Glomerular endothelial cell (primary cell): ENCODE results near the gene PCDHGC3. TPM values are rescaled to one million over a fixed set of nuclear protein-coding genes. Genes with fewer than 3 reads are reported as not detected.

ENCODE experiments used
- DNase-seq: peaks from one replicate; pipeline ENCODE4 v3.0.0-alpha.2; 2011; ENCODE audit warnings: low read depth, low spot score; ENCODE audit errors: extremely low read depth
- total RNA-seq: library from RNA; depleted of rRNA; stranded (reverse); fragments of >200 nt; gene quantifications from 2 replicates; pipeline ENCODE4 v1.2.3, GENCODE V29; 2015

The PCDHGC3 gene
- total RNA-seq, 1 donor from 2014 or later, result 43.0 TPM

DNA sequence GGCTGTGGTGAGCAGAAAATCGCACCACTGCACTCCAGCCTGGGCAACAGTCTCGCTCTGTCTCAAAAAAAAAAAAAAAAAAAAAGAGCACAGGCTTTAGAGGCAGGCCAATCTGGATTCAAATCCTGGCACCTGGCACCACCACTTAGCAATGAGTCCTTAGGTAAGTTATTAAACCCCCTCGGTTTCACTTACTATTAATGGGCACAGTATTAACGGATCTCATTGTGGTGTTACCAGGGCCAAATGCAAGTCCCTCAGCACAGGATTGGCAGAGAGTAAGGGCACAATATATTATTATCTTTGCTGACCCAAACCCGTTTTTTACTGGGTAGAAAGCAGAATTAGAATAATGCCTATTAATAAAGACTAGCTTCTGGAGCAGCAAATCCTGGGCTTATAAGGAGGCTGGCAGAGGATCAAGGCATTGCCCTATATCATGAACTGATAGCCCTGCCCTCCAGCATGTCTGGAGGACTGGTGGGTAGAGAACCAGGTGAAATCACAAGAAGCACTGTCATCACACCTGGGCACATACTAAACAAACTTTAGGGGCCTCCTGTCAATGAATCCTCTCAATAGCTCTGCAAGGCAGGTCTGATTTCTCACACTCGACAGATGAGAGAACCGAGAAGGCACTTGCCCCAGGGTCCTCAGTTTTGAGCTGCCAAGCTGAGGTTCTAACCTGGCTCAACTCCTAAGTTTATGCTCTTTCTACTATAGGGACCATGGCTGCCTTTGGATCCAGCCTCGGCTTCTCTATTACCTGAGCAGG is 30.8 kb downstream of the PCDHGC3 start:
- no peak for DNase-seq

GRCh38 chr5:141507387-141508091 is 31.8 kb downstream of the PCDHGC3 start:
- no peak for DNase-seq

DNA sequence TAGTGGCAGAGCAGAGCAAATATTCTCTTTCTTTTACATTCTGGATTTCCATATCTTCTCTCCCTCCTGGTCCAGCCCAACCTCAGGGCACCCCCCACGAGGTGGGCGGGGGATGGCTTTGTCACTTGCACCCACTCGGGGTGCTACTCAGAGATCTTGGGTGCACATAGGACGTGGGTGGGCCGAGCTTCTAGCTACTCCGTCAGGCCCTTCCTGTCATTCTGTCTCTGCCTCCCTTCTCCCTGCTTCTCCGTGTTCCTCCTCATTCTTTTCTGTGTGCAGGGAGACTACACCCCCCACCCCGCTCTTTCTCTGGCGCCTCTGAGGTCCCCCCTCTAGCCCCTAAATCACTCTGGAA is 32.7 kb downstream of the PCDHGC3 start:
- DNase-seq, result no peak

DNA sequence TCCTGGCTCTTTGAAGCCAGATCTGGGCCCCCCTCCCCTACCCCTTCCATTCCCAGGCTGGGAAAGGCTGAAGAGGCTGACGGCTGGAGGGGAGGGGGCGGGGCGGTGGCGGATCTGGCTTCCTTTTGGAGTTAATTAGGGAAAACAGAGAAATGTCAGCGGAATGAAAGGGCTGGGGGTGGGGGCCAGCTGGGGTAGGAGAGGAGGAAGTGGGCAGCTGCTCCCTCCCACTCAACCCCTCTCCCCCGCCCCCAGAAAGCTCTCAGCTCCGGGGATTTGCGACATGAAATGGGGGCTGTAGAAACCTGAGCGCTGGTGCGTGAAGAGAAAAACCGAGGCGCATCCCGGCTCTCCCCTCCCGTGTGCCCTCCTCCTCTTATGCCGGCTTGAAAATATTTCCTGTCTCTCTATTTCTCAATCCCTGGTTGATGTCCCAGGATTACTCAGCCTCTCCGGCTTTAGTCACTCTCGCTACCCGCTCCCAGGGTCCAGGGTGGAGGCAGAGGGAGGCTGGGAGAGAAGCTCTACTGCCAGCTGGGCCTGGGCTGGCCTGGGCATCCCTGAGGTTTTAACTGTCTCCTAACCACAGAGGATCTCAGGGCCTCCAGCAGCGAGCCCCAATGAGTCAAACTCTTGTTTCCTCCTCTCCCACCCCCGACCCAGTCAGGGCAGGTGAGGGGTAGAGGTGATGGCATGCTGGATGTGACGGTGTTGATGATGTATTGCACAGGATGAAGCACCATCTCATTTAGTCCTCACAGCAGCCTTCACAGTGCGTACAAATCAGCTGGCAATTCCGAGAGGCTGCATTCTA is 33.2 kb downstream of the PCDHGC3 start:
- no peak for DNase-seq

GRCh38 chr5:141510160-141510559 is 34.4 kb downstream of the PCDHGC3 start:
- DNase-seq, result no peak

- DNase-seq, result no peak
These were observed 35.3 kb downstream of the PCDHGC3 start for GRCh38 chr5:141510850-141511601.

- no peak for DNase-seq
These were observed 36.1 kb downstream of the PCDHGC3 start for GRCh38 chr5:141511771-141512325.

- no peak for DNase-seq
These were observed 36.7 kb downstream of the PCDHGC3 start for GRCh38 chr5:141512390-141512910.

GRCh38 chr5:141512911-141513626 is 37.3 kb downstream of the PCDHGC3 start:
- DNase-seq, result no peak

DNA sequence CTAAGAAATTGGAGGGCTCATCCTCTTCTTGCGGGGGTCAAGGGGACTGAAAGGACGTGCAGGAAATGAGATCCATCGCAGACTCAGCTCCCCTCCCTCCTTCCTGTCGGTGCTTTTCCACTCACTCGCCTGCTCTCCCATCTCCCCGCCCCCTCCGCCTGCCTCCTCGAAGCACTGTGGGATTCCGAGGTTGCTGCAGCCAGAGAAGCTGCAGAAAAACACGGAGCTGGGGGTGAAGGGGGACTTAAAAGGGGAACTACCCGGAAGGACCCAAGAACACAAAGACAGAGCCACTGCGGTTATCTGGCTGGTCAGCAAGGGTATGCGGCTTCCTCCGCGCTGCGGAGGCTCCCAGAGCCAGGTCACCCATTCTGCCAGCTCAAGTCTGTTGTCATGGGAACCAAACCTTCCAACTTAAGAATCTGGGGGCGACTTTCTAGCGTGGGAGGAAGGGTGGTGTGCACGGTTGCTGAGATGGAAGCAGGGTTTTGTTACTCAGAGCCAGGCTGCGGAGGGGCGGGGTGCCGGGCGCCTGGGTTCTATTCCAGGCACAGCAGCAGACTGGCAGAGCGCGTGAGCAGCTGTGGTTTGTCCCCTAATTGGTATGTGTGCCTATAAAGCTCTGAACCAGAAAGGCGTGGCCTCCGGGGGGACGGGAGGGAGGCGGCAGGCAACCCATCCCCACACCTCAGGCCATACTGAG is 38.0 kb downstream of the PCDHGC3 start:
- no peak for DNase-seq

DNA sequence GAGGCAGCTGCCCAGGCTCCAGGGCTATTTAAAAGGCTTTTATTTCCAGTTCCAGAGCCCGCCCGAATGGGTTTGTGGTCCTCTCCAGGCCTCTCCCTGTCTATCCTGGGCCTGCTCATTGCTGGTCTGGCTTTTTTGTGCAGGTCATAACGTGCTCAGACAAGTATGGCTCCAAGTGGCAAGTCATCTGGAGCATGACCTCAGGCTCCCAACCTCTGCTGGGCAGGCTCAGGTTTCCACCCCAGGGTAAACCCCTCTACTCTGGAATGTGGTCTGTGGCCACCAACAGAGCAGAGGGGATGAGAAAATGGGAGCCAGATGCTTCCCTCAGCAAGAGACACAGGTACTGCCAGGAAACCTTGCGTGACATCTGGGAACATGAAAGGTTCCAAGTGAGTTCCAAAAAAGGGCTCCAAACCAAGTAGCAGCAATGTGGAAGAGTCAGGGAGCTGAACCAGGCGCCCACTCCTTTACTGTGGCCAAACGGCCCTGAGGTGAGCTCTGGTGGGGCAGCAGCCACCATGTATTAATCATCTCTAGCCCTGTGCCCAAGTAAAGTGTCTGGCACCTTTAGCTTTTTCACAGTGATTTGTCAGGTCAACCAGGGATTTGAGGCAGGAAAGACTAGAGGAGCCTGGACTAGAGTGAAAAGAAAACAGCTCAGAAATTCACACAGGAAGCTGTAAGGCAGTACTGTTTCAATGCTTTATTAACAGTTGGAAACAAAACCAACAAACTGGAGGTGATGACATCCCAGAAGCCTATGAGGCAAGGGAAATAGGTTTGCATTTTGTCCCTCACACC is 38.8 kb downstream of the PCDHGC3 start:
- no peak for DNase-seq

DNA sequence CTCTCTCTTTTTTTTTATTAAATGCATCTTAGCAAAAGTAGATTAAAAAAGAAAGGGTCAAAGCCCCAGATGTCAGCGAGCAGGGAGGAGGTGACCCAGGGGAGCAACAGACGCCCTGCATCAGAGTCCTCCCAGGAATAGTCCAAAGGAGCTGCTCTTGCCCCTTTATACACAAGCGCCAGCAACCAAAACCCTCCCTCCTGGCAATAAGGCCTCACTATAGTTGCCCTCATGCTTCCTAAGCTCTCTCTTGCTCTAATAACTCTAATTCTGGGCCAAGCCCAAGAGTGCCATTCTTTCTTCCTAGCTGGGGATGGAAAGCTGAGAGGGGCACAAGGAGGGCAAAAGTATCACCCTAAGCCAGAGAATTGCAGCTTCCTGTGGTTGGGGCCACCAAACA is 39.4 kb downstream of the PCDHGC3 start:
- DNase-seq, result no peak

DNA sequence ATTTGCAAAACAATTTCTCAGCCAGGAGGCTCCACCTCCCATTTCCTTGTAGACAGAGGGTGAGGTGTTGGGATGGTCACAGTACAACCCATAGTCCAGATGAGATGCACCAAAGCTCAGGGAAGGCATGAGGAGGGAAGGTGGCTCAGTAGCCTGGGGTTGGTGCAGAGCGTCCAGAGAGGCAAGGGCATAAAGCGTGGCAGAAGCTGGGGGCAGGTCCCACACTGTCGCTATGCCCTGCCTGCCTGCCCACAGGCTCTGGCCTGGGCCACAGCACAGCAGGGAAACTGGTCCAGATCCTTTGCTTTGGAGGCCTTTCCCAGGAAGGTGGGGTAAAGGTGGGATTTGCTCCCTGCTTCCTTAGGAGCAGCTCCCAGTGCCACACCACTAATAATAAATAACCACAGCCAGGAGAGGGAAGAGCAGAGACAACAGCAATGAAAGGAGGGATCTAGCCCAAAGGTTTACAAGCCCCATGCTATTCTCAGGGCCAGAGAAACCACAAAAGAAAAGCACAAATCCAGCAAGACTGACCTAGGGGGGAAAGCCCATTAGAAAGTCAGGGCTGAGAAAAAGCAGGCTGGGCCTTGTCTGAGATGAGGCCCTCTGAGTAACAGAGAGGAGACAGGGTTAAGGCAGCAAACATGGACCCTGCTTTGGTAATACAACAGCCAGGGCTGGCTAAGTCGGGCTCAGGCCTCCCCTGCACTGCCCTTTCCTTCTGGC is 40.3 kb downstream of the PCDHGC3 start:
- no peak for DNase-seq

GRCh38 chr5:141516672-141517025 is 40.9 kb downstream of the PCDHGC3 start:
- no peak for DNase-seq

DNA sequence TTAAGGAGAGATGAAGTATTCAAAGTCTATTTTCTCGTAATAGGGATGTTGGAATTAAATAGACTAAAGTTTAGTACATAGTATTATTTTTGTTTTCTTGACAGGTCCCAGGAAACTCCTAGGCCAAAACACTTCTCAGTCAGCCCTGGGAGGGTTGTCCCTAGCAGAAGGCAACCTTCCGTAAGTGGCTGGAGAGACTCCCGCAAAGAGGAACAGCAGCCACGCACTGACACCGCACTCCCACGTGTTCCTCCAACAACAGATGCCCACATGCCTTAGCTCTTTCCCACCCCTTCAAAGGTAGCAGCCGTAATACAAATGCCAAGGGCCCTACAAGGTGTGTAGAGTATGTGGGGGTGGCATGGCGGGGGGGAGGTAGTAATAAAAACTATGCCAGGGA is 41.5 kb downstream of the PCDHGC3 start:
- DNase-seq, result no peak

DNA sequence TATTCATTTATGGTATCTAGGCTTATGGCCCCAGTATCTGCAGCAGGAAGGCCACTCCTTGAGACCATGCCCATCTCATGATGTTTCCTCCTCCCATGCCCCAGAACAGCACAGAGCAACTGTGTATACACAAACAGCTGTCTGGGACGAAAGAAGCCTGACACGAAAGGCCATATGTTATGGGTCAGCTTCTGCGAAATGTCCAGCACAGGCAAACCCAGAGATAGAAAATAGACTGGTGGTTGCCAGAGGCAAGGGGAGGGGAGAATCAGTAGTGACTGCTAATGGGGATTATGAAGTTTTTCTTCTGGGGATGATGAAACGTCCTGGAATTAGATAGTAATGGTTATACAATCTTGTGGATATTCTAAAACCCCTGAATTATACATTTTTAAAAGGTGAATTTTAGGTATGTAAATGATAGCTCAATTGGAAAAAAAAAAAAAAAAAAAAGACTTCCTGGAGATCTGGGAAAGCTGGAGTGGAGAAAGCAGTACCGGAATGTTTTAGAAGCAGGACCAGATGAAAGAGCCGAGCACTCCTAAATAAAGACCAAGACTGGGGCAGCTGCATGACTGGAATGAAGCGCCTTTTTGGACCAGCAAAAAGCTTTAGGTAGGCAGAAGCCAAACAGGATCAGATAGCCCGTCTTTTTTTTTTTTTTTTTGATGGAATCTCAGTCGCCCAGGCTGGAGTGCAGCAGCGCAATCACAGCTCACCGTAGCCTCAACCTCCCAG is 42.3 kb downstream of the PCDHGC3 start:
- DNase-seq, result no peak

- no peak for DNase-seq
These were observed 42.9 kb downstream of the PCDHGC3 start for GRCh38 chr5:141518618-141519015.
